H9 (cell line): Measurements from ENCODE around the gene SOBP. TPM values are rescaled to one million over a fixed set of nuclear protein-coding genes. Genes with fewer than 3 reads are reported as not detected.

Experiments used
- DNase-seq: peaks from one replicate; pipeline ENCODE4 v3.0.0-alpha.2; 2017
- H2AFZ ChIP-seq: one replicate; pipeline ENCODE4 v1.6.1; 2013; ENCODE audit warnings: mild to moderate bottlenecking, low read length, control low read depth, moderate library complexity
- H2AK5ac ChIP-seq: 2 replicates; pipeline ENCODE4 v1.6.1; 2013; ENCODE audit warnings: low read length, control low read depth, mixed read lengths; ENCODE audit not compliant: insufficient read length
- H2BK120ac ChIP-seq: one replicate; pipeline ENCODE4 v1.6.1; 2013; ENCODE audit warnings: low read depth, mild to moderate bottlenecking, low read length, control low read depth, inconsistent platforms; ENCODE audit not compliant: poor library complexity, severe bottlenecking
- H2BK12ac ChIP-seq: 2 replicates; pipeline ENCODE4 v1.6.1; 2013; ENCODE audit warnings: low read length, control low read depth, mixed read lengths, low read depth; ENCODE audit not compliant: insufficient read length
- H2BK15ac ChIP-seq: 2 replicates; pipeline ENCODE4 v1.6.1; 2013; ENCODE audit warnings: low read depth, low read length, control low read depth
- H2BK20ac ChIP-seq: one replicate; pipeline ENCODE4 v1.6.1; 2013; ENCODE audit warnings: low read depth, mild to moderate bottlenecking, low read length, control low read depth, inconsistent platforms; ENCODE audit not compliant: poor library complexity, severe bottlenecking
- H2BK5ac ChIP-seq: 2 replicates; pipeline ENCODE4 v1.6.1; 2013; ENCODE audit warnings: low read length, control low read depth, mixed read lengths; ENCODE audit not compliant: insufficient read length
- H3K14ac ChIP-seq: 2 replicates; pipeline ENCODE4 v1.6.1; 2013; ENCODE audit warnings: low read length, control low read depth; ENCODE audit not compliant: insufficient read depth
- H3K18ac ChIP-seq: 2 replicates; pipeline ENCODE4 v1.6.1; 2013; ENCODE audit warnings: low read depth, mild to moderate bottlenecking, mixed read lengths, low read length, control low read depth; ENCODE audit not compliant: insufficient read length
- H3K23ac ChIP-seq: 2 replicates; pipeline ENCODE4 v1.6.1; 2013; ENCODE audit warnings: low read length, control low read depth, mixed read lengths, low read depth; ENCODE audit not compliant: insufficient read length
- H3K23me2 ChIP-seq: 2 replicates; pipeline ENCODE4 v1.6.1; 2013; ENCODE audit warnings: low read depth, mild to moderate bottlenecking, mixed read lengths, low read length, control low read depth; ENCODE audit not compliant: insufficient read length, poor library complexity, severe bottlenecking
- H3K27ac ChIP-seq: 2 replicates; pipeline ENCODE4 v1.5.1; 2013; ENCODE audit warnings: low read length, control low read depth, mixed read lengths, low read depth; ENCODE audit not compliant: insufficient read length
- H3K27me3 ChIP-seq: 2 replicates; pipeline ENCODE4 v1.6.1; 2013; ENCODE audit warnings: low read length, control low read depth, inconsistent platforms; ENCODE audit not compliant: insufficient read depth
- H3K4ac ChIP-seq: 2 replicates; pipeline ENCODE4 v1.6.1; 2013; ENCODE audit warnings: low read depth, mild to moderate bottlenecking, control low read depth, inconsistent platforms, low read length, moderate library complexity
- H3K4me1 ChIP-seq: 2 replicates; pipeline ENCODE4 v1.6.1; 2013; ENCODE audit warnings: low read length, control low read depth, inconsistent platforms; ENCODE audit not compliant: insufficient read depth
- H3K4me2 ChIP-seq: 2 replicates; pipeline ENCODE4 v1.6.1; 2013; ENCODE audit warnings: low read length, control low read depth, mixed read lengths; ENCODE audit not compliant: insufficient read length, insufficient read depth
- H3K56ac ChIP-seq: 2 replicates; pipeline ENCODE4 v1.6.1; 2013; ENCODE audit warnings: low read depth, mild to moderate bottlenecking, mixed read lengths, low read length, control low read depth; ENCODE audit not compliant: insufficient read length
- H3K79me1 ChIP-seq: 2 replicates; pipeline ENCODE4 v1.6.1; 2013; ENCODE audit warnings: low read depth, mild to moderate bottlenecking, moderate library complexity, low read length, control low read depth, inconsistent platforms; ENCODE audit not compliant: insufficient read depth, poor library complexity, severe bottlenecking
- H3K79me2 ChIP-seq: 2 replicates; pipeline ENCODE4 v1.6.1; 2013; ENCODE audit warnings: low read length, control low read depth, inconsistent platforms; ENCODE audit not compliant: insufficient read depth
- H3K9ac ChIP-seq: 2 replicates; pipeline ENCODE4 v1.6.1; 2013; ENCODE audit warnings: low read length, control low read depth, mixed read lengths; ENCODE audit not compliant: insufficient read length; ENCODE audit errors: extremely low read depth
- H3K9me3 ChIP-seq: one replicate; pipeline ENCODE4 v1.6.1; 2013; ENCODE audit warnings: low read depth, low read length, inconsistent platforms; ENCODE audit not compliant: control insufficient read depth
- H3T11ph ChIP-seq: one replicate; pipeline ENCODE4 v1.6.1; 2013; ENCODE audit warnings: mild to moderate bottlenecking, low read length, control low read depth, inconsistent platforms
- H4K20me1 ChIP-seq: one replicate; pipeline ENCODE4 v1.6.1; 2013; ENCODE audit not compliant: control insufficient read depth, insufficient read length, insufficient read depth
- H4K5ac ChIP-seq: 2 replicates; pipeline ENCODE4 v1.6.1; 2013; ENCODE audit warnings: low read depth, mild to moderate bottlenecking, mixed read lengths, low read length, control low read depth; ENCODE audit not compliant: insufficient read length
- H4K8ac ChIP-seq: replicated peaks from 2 replicates; pipeline ENCODE4 v1.6.1; 2013; ENCODE audit warnings: low read length, control low read depth, mixed read lengths, low read depth; ENCODE audit not compliant: insufficient read length
- H4K91ac ChIP-seq: 2 replicates; pipeline ENCODE4 v1.6.1; 2013; ENCODE audit warnings: low read depth, mild to moderate bottlenecking, moderate library complexity, mixed read lengths, low read length, control low read depth; ENCODE audit not compliant: insufficient read length
- H3K27ac Mint-ChIP-seq, 3 experiments: 2 replicates in 2 of 3; 3 replicates in 1 of 3; pipeline ENCODE4 v1.8.0; 2020 to 2021; ENCODE audit warnings: mixed read lengths in 3 of 3, mild to moderate bottlenecking in 1 of 3, moderate library complexity in 1 of 3
- H3K27me3 Mint-ChIP-seq: 2 replicates; pipeline ENCODE4 v1.8.0; 2021; ENCODE audit warnings: low read depth, mild to moderate bottlenecking, moderate library complexity, mixed read lengths
- H3K36me3 Mint-ChIP-seq, 3 experiments: 2 replicates in 2 of 3; 3 replicates in 1 of 3; pipeline ENCODE4 v1.8.0; 2020 to 2021; ENCODE audit warnings: low read depth in 3 of 3, mixed read lengths in 3 of 3; ENCODE audit not compliant: insufficient read depth in 1 of 3
- H3K4me1 Mint-ChIP-seq, 2 experiments: 2 replicates each; pipeline ENCODE4 v1.8.0; 2020; ENCODE audit warnings: mixed read lengths in 2 of 2
- H3K4me3 Mint-ChIP-seq, 2 experiments: 2 replicates in 1 of 2; 3 replicates in 1 of 2; pipeline ENCODE4 v1.8.0; 2020 to 2021; ENCODE audit warnings: mild to moderate bottlenecking in 2 of 2, mixed read lengths in 2 of 2, moderate library complexity in 1 of 2
- H3K9me3 Mint-ChIP-seq, 2 experiments: 2 replicates in 1 of 2; 3 replicates in 1 of 2; pipeline ENCODE4 v1.8.0; 2020; ENCODE audit warnings: mild to moderate bottlenecking in 2 of 2, mixed read lengths in 2 of 2, moderate library complexity in 1 of 2
- CTCF ChIP-seq: fragments of 200-600 bp; sonication (generic); conservative IDR thresholded peaks from 3 replicates; pipeline ENCODE4 v1.8.0; 2021; ENCODE audit warnings: antibody characterized with exemption, mild to moderate bottlenecking
- WGBS: extraction: QIAGEN DNeasy Blood & Tissue Kit; methylation state at CpG from one replicate; pipeline ENCODE4 v1.1.7; 2013; ENCODE audit warnings: missing lambda C conversion rate, low lambda C conversion rate, mixed read lengths; ENCODE audit not compliant: insufficient read length; ENCODE audit errors: extremely low coverage; 5-methylcytosine and 5-hydroxymethylcytosine counted together
- total RNA-seq: library from RNA; stranded (reverse); gene quantifications from 2 replicates; pipeline ENCODE4 v1.2.1, GENCODE V29; 2021

SOBP gene
- total RNA-seq, 1 experiment from 2014 or later, result 4.3 TPM

GRCh38 chr6:107633680-107634323 lies 143.9 kb downstream of the SOBP start:
- H3K4me2 ChIP-seq, result no peak overlapping the region
- DNase-seq, result no peak
- H3K27ac Mint-ChIP-seq, result no peak overlapping the region

More at GRCh38 chr6:107633680-107634323, 143.9 kb downstream of the SOBP start:
- Histone ChIP-seq H2AFZ (no peak overlapping the region), H3K79me1 (no peaks in the 10 kb centered on the region), H3K9me3 (no peaks in the 10 kb centered on the region), H4K20me1 (no peaks in the 10 kb centered on the region), H3K23me2 (peaks cover 6% of the 10 kb centered on the region), H4K91ac (no peak overlapping the region), H3K14ac (no peak overlapping the region; the same call in 1 of the 2 replicates), H3K79me2 (no peaks in the 10 kb centered on the region), H3K9ac (no peak overlapping the region), H2BK20ac (no peak overlapping the region), H2BK120ac (no peak overlapping the region), H4K8ac (no peak overlapping the region), H3K18ac (no peak overlapping the region), H3K4me1 (no peaks in the 10 kb centered on the region), H3K27ac (no peak overlapping the region), H2BK12ac (no peak overlapping the region), H2BK5ac (no peak overlapping the region), H2AK5ac (no peak overlapping the region), H3T11ph (no peak overlapping the region), H4K5ac (no peak overlapping the region), H3K27me3 (no peaks in the 10 kb centered on the region), H3K4ac (no peak overlapping the region), H2BK15ac (no peak overlapping the region), H3K56ac (no peak overlapping the region), H3K23ac (no peak overlapping the region)
- Mint-ChIP-seq H3K4me1 (peaks cover 11 to 13% of the 10 kb centered on the region in 2 experiments), H3K27me3 (peaks cover 26% of the 10 kb centered on the region), H3K9me3 (no peaks in the 10 kb centered on the region), H3K36me3 (no peaks in the 10 kb centered on the region; a peak in 1 of 7 replicates), H3K4me3 (peak overlapping the region; percentile 41 to 55; a peak in 3 of 5 replicates)
- WGBS, result no CpG with 5 or more reads among the region's 39 CpGs
- no peak for TF ChIP-seq CTCF
